ENCODE measurements around the gene UBE2J1. TPM values are rescaled to one million over a fixed set of nuclear protein-coding genes. Genes with fewer than 3 reads are reported as not detected.

The UBE2J1 gene
- total and polyA plus RNA-seq, 9 of the 15 experiments (the other 6 are each of a cell fraction or from before 2014, with no cell fraction given) = 11.6 to 32.6 (median 22.0) TPM

- no peak overlapping the region for H2AFZ ChIP-seq (ENCODE audit: low read depth, low read length)
- no peaks in the 10 kb centered on the region for H3K9me1 ChIP-seq (ENCODE audit: control insufficient read depth, insufficient read depth, low read length)
- no peaks in the 10 kb centered on the region for H3K9me3 ChIP-seq (replicated peaks; ENCODE audit: control insufficient read depth, insufficient read depth, low read depth, low read length)
- H3K27me3 ChIP-seq (ENCODE audit: control insufficient read depth in 2 of 2, insufficient read depth in 2 of 2, low read length in 2 of 2) = peaks cover 17 to 28% of the 10 kb centered on the region in 2 experiments; a peak in 3 of 5 replicates
- H3K4me3 ChIP-seq = no peak overlapping the region
- no peak overlapping the region for H3K27ac ChIP-seq (ENCODE audit: extremely low read depth, low read depth, low read length)
- ATAC-seq (no peak), FAIRE-seq (no peak), DNase-seq (ENCODE audit: extremely low read depth in 1 of 4, low spot score in 3 of 4) (no peak)
- H3K4me1 ChIP-seq (replicated peaks in 1 of 2; ENCODE audit: control insufficient read depth in 2 of 2, insufficient read depth in 2 of 2, low read length in 2 of 2) = no peaks in the 10 kb centered on the region
- intact Hi-C loops (cut with micrococcal nuclease) = no loop called here
- ChIA-PET CTCF (ENCODE audit: low intra/inter-chr PET ratio) (no interaction called here), POLR2A (interaction anchor here (0.8 kb wide), 1 partner anchor 9 kb away, joined by 4 read pairs; no protein-coding TSS in a partner anchor)
- H3K9ac ChIP-seq (ENCODE audit: insufficient read depth in 1 of 2, low read depth in 2 of 2, low read length in 2 of 2) = no peak overlapping the region
- TF ChIP-seq NFE2 (IDR thresholded peaks at IDR 0.05; ENCODE audit: low read depth) = no peak
- TF ChIP-seq KDM1A (IDR thresholded peaks at IDR 0.05) = no peak
- TF ChIP-seq, protein P1, sequence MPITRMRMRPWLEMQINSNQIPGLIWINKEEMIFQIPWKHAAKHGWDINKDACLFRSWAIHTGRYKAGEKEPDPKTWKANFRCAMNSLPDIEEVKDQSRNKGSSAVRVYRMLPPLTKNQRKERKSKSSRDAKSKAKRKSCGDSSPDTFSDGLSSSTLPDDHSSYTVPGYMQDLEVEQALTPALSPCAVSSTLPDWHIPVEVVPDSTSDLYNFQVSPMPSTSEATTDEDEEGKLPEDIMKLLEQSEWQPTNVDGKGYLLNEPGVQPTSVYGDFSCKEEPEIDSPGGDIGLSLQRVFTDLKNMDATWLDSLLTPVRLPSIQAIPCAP (CRISPR knock-in tag; IDR thresholded peaks at IDR 0.05; ENCODE audit: borderline replicate concordance) = no peak
- no peak for TF ChIP-seq ZNF717 (CRISPR knock-in tag; IDR thresholded peaks at IDR 0.05)
- no peak for TF ChIP-seq TRIM24 (IDR thresholded peaks at IDR 0.05)
- TF ChIP-seq E2F3 (CRISPR knock-in tag; IDR thresholded peaks at IDR 0.05) = no peak
- no peak for TF ChIP-seq PRPF4 (IDR thresholded peaks at IDR 0.05; ENCODE audit: insufficient read depth, low read depth, low read length, poor library complexity, severe bottlenecking)
- no peak for TF ChIP-seq ZNF41 (CRISPR knock-in tag; conservative IDR thresholded peaks at IDR 0.05)
- no peak for TF ChIP-seq NCOA4 (IDR thresholded peaks at IDR 0.05; ENCODE audit: partially characterized antibody)
- TF ChIP-seq, protein P2, sequence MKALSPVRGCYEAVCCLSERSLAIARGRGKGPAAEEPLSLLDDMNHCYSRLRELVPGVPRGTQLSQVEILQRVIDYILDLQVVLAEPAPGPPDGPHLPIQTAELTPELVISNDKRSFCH (CRISPR knock-in tag; IDR thresholded peaks at IDR 0.05) = no peak
- TF ChIP-seq, protein P2 (tag; IDR thresholded peaks at IDR 0.05) = no peak
- no peak for TF ChIP-seq ZBTB2 (IDR thresholded peaks at IDR 0.05)
- TF ChIP-seq KDM4B (IDR thresholded peaks at IDR 0.05; ENCODE audit: borderline replicate concordance in 2 of 2, low read depth in 1 of 2) = no peak
- TF ChIP-seq KDM5B (IDR thresholded peaks at IDR 0.05; ENCODE audit: insufficient replicate concordance, low read depth, low read length) = no peak
- TF ChIP-seq NEUROD1 (IDR thresholded peaks at IDR 0.05; ENCODE audit: borderline replicate concordance, low read depth, low read length, partially characterized antibody) = no peak
- TF ChIP-seq DNMT1 (IDR thresholded peaks at IDR 0.05) = no peak
- no peak for TF ChIP-seq HNRNPLL (IDR thresholded peaks at IDR 0.05; ENCODE audit: low read depth, low read length, poor library complexity, severe bottlenecking)
- no peak for TF ChIP-seq ZNF24 (IDR thresholded peaks at IDR 0.05)
- in situ Hi-C loops (cut with MboI) = no loop called here
- no peaks in the 10 kb centered on the region for H3K36me3 ChIP-seq (ENCODE audit: control insufficient read depth, insufficient read depth, low read length)
- H3K4me2 ChIP-seq (ENCODE audit: insufficient read depth, low read length) = no peak overlapping the region
- BruUV-seq (replicated peaks) = no TSS peak
- WGBS (ENCODE audit: insufficient coverage, low coverage, missing lambda C conversion rate) = 2% methylated on average over 9 of the region's 9 CpGs
- H4K20me1 ChIP-seq (replicated peaks; ENCODE audit: control insufficient read depth, insufficient read depth, low read length) = no peaks in the 10 kb centered on the region
- H3K79me2 ChIP-seq (ENCODE audit: control insufficient read depth, insufficient read depth, low read length) = no peaks in the 10 kb centered on the region
These were observed 35.1 kb upstream of the UBE2J1 start for GRCh38 chr6:89387516-89388201.
